Measurements from ENCODE around the gene SLC5A8.

The SLC5A8 gene

GRCh38 chr12:101108130-101108529, 101.9 kb downstream of the SLC5A8 start:
- DNase-seq (ENCODE audit: low read depth) = no peak
- H3K4me3 ChIP-seq (ENCODE audit: control insufficient read depth, low read depth, low read length) = no peak overlapping the region
- TF ChIP-seq CTCF (conservative IDR thresholded peaks at IDR 0.05; ENCODE audit: control insufficient read depth, insufficient read depth, low read depth, low read length) = no peak

GRCh38 chr12:101107032-101107763, 102.8 kb downstream of the SLC5A8 start:
- H3K4me3 ChIP-seq (ENCODE audit: control insufficient read depth, low read depth, low read length) = no peak overlapping the region
- TF ChIP-seq CTCF (conservative IDR thresholded peaks at IDR 0.05; ENCODE audit: control insufficient read depth, insufficient read depth, low read depth, low read length) = no peak
- no peak for DNase-seq (ENCODE audit: low read depth)
